ENCODE measurements around the gene ZMIZ1.

GRCh38 chr10:79181698-79182521, 113.1 kb downstream of the ZMIZ1 start:
- TF ChIP-seq, protein P1, sequence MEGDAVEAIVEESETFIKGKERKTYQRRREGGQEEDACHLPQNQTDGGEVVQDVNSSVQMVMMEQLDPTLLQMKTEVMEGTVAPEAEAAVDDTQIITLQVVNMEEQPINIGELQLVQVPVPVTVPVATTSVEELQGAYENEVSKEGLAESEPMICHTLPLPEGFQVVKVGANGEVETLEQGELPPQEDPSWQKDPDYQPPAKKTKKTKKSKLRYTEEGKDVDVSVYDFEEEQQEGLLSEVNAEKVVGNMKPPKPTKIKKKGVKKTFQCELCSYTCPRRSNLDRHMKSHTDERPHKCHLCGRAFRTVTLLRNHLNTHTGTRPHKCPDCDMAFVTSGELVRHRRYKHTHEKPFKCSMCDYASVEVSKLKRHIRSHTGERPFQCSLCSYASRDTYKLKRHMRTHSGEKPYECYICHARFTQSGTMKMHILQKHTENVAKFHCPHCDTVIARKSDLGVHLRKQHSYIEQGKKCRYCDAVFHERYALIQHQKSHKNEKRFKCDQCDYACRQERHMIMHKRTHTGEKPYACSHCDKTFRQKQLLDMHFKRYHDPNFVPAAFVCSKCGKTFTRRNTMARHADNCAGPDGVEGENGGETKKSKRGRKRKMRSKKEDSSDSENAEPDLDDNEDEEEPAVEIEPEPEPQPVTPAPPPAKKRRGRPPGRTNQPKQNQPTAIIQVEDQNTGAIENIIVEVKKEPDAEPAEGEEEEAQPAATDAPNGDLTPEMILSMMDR (IDR thresholded peaks at IDR 0.05; ENCODE audit: low read depth, low read length, missing input control), result no peak
- no peak for TF ChIP-seq SP1 (IDR thresholded peaks at IDR 0.05)
